GM12873 (cell line): ENCODE results near the gene RGS16.

Source experiments
- CTCF ChIP-seq: IDR thresholded peaks from 2 replicates; pipeline ENCODE4 v1.5.1; 2012; ENCODE audit warnings: low read depth, mild to moderate bottlenecking, moderate library complexity, low read length, control low read depth; ENCODE audit not compliant: insufficient read depth; ENCODE audit errors: missing control alignments

The RGS16 gene

GRCh38 chr1:182587666-182588499 lies 16.3 kb downstream of the RGS16 start:
- no peak for TF ChIP-seq CTCF

- TF ChIP-seq CTCF = no peak
Observed at GRCh38 chr1:182587093-182587492, 17.1 kb downstream of the RGS16 start.

GRCh38 chr1:182586380-182586779 lies 17.8 kb downstream of the RGS16 start:
- no peak for TF ChIP-seq CTCF

- TF ChIP-seq CTCF = no peak
Observed at GRCh38 chr1:182584746-182585145, 19.4 kb downstream of the RGS16 start.

GRCh38 chr1:182580736-182581135 lies 23.5 kb downstream of the RGS16 start:
- TF ChIP-seq CTCF = no peak

GRCh38 chr1:182575540-182576149 lies 28.5 kb downstream of the RGS16 start:
- no peak for TF ChIP-seq CTCF

- TF ChIP-seq CTCF = no peak
Observed at GRCh38 chr1:182574156-182574555, 30.0 kb downstream of the RGS16 start.
